Measurements from ENCODE around the gene UBE3B. TPM values are rescaled to one million over a fixed set of nuclear protein-coding genes. Genes with fewer than 3 reads are reported as not detected.

UBE3B gene
- total RNA-seq, 1 experiment from 2014 or later = 38.4 TPM

DNA sequence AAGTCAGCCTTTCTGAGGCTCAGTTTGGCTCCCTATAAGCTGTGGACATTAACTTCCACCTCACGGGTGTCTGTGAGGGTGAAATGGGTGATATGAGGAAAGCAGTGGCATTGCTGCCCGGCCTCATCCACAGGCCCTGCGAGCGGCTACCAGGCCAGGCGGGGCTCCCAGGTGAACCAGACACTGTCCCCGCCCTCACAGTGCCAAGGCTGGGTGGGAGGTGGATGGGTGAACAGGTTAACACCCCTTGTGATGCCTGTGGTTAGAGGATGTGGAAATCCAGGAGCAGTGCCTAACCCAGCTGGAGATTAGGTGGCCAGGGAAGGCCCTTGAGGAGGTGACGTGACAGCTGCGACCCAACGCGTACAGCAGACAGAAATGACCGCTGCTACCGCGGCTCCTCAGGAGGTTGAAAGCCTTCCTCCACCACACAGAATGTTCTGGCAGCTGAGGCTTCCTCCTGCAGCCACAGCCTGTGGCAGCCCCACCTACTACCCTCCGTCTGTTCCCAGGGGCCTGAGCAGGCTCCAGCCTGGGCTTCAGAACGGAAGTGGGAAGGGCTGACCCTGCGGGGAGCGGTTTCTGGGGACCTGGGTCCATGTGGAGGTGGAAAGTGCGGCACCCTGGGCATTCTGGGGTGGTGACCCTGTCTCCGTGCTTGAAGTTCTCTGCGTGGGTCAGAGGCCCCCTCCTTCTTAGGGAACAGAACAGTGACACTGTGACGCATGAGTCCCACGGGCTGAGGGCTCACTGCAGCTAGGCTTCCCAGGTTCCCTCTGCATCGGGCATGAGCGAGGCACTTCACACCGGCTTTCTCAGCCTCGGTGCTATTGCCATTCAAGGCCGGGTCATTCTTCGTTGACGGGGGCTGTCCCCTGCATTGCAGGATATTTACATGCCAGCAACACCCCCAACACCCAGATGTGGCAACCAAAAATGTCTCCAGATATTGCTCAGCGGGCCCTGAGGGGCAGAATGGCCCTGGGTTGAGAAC lies 86.2 kb downstream of the UBE3B start:
- TF ChIP-seq, protein P1, sequence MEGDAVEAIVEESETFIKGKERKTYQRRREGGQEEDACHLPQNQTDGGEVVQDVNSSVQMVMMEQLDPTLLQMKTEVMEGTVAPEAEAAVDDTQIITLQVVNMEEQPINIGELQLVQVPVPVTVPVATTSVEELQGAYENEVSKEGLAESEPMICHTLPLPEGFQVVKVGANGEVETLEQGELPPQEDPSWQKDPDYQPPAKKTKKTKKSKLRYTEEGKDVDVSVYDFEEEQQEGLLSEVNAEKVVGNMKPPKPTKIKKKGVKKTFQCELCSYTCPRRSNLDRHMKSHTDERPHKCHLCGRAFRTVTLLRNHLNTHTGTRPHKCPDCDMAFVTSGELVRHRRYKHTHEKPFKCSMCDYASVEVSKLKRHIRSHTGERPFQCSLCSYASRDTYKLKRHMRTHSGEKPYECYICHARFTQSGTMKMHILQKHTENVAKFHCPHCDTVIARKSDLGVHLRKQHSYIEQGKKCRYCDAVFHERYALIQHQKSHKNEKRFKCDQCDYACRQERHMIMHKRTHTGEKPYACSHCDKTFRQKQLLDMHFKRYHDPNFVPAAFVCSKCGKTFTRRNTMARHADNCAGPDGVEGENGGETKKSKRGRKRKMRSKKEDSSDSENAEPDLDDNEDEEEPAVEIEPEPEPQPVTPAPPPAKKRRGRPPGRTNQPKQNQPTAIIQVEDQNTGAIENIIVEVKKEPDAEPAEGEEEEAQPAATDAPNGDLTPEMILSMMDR (IDR thresholded peaks at IDR 0.05; ENCODE audit: insufficient read depth in 1 of 2, low read depth in 1 of 2, low read length in 1 of 2, severe bottlenecking in 1 of 2, unreplicated experiment in 1 of 2) = no peak
- peaks cover 5% of the 10 kb centered on the region for H3K36me3 ChIP-seq (ENCODE audit: control insufficient read depth, insufficient read depth, low read length)
- ChIA-PET CTCF (no interaction called here), POLR2A (no interaction called here)
- Mint-ChIP-seq H3K4me1 (ENCODE audit: low read depth, unreplicated experiment) (no peaks in the 10 kb centered on the region), H3K27ac (ENCODE audit: unreplicated experiment) (no peak overlapping the region), H3K4me3 (ENCODE audit: unreplicated experiment) (no peak overlapping the region), H3K27me3 (ENCODE audit: insufficient read depth, unreplicated experiment) (no peaks in the 10 kb centered on the region), H3K36me3 (ENCODE audit: insufficient read depth, unreplicated experiment) (peaks cover 51% of the 10 kb centered on the region), H3K9me3 (ENCODE audit: unreplicated experiment) (no peaks in the 10 kb centered on the region)
- intact Hi-C loops (cut with micrococcal nuclease; ENCODE audit: unreplicated experiment) = no loop called here
- no peaks in the 10 kb centered on the region for H3K27me3 ChIP-seq (replicated peaks; ENCODE audit: control insufficient read depth, insufficient read depth, low read length)
- BruUV-seq (replicated peaks) = no TSS peak
- no peak overlapping the region for H3K4me3 ChIP-seq (ENCODE audit: low read depth, low read length)
- no peak for DNase-seq
- peaks cover 6% of the 10 kb centered on the region; the same call in 1 of the 2 replicates for H3K9me3 ChIP-seq
- no peaks in the 10 kb centered on the region for H3K4me1 ChIP-seq

DNA sequence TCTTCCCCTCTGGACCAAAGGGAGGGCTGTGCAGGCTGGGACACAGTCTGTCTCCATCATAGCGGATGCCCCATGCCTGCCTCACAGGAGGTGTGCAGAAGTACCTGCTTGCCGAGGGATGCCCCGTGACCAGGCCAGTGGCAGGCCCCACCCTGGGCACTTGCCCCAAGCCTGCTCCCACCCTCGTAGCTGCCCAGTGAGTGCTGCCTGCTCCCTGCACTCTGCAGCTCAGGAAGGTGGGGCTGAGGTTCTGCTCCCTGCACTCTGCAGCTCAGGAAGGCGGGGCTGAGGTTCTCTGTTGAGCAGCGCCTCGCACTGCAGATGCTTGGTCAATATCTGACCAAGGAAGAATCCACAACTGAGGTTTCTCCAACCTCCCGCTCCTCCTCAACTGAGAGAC lies 89.0 kb downstream of the UBE3B start:
- H3K9me3 Mint-ChIP-seq (ENCODE audit: unreplicated experiment) = no peaks in the 10 kb centered on the region
- ChIA-PET POLR2A (no interaction called here), CTCF (no interaction called here)
- no peaks in the 10 kb centered on the region for H3K4me1 Mint-ChIP-seq (ENCODE audit: low read depth, unreplicated experiment)
- H3K4me3 ChIP-seq (ENCODE audit: low read depth, low read length) = no peak overlapping the region
- peaks cover 6% of the 10 kb centered on the region; the same call in 1 of the 2 replicates for H3K9me3 ChIP-seq
- no peaks in the 10 kb centered on the region for H3K4me1 ChIP-seq
- no TSS peak for BruUV-seq (replicated peaks)
- H3K36me3 ChIP-seq (ENCODE audit: control insufficient read depth, insufficient read depth, low read length) = peaks cover 5% of the 10 kb centered on the region
- TF ChIP-seq, protein P1 (IDR thresholded peaks at IDR 0.05; ENCODE audit: insufficient read depth in 1 of 2, low read depth in 1 of 2, low read length in 1 of 2, severe bottlenecking in 1 of 2, unreplicated experiment in 1 of 2) = no peak
- H3K27ac Mint-ChIP-seq (ENCODE audit: unreplicated experiment) = no peak overlapping the region
- H3K27me3 ChIP-seq (replicated peaks; ENCODE audit: control insufficient read depth, insufficient read depth, low read length) = no peaks in the 10 kb centered on the region
- peaks cover 56% of the 10 kb centered on the region for H3K36me3 Mint-ChIP-seq (ENCODE audit: insufficient read depth, unreplicated experiment)
- no peaks in the 10 kb centered on the region for H3K27me3 Mint-ChIP-seq (ENCODE audit: insufficient read depth, unreplicated experiment)
- no peak for DNase-seq
- H3K4me3 Mint-ChIP-seq (ENCODE audit: unreplicated experiment) = no peak overlapping the region
- intact Hi-C loops (cut with micrococcal nuclease; ENCODE audit: unreplicated experiment) = no loop called here

DNA sequence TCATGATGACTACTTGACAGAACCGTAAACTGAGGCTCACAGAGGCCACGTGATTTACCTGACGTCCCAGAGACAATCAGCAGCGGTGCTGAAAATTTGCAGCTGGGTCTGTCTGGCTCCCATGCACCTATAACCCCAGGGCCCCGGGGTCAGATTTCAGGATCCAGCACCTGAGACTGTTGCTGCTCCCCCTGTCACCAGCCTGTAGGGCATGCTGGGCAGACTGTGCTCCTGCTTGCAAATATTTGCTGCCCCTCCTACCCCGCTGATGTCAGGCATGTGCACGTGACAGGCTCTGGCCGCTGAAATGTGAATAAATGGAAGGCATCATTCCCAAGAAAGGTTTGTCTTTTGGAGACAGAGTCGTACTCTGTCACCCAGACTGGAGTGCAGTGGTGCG lies 89.9 kb downstream of the UBE3B start:
- peaks cover 52% of the 10 kb centered on the region for H3K36me3 Mint-ChIP-seq (ENCODE audit: insufficient read depth, unreplicated experiment)
- Histone ChIP-seq H3K4me3 (ENCODE audit: low read depth, low read length) (no peak overlapping the region), H3K27me3 (replicated peaks; ENCODE audit: control insufficient read depth, insufficient read depth, low read length) (no peaks in the 10 kb centered on the region), H3K9me3 (peaks cover 4% of the 10 kb centered on the region; the same call in 1 of the 2 replicates), H3K36me3 (ENCODE audit: control insufficient read depth, insufficient read depth, low read length) (peaks cover 5% of the 10 kb centered on the region), H3K4me1 (no peaks in the 10 kb centered on the region)
- H3K27me3 Mint-ChIP-seq (ENCODE audit: insufficient read depth, unreplicated experiment) = no peaks in the 10 kb centered on the region
- H3K27ac Mint-ChIP-seq (ENCODE audit: unreplicated experiment) = no peak overlapping the region
- no peak for DNase-seq
- H3K4me1 Mint-ChIP-seq (ENCODE audit: low read depth, unreplicated experiment) = no peaks in the 10 kb centered on the region
- intact Hi-C loops (cut with micrococcal nuclease; ENCODE audit: unreplicated experiment) = no loop called here
- POLR2A ChIA-PET = no interaction called here
- CTCF ChIA-PET = no interaction called here
- H3K9me3 Mint-ChIP-seq (ENCODE audit: unreplicated experiment) = no peaks in the 10 kb centered on the region
- BruUV-seq (replicated peaks) = no TSS peak
- no peak overlapping the region for H3K4me3 Mint-ChIP-seq (ENCODE audit: unreplicated experiment)
- TF ChIP-seq, protein P1 (IDR thresholded peaks at IDR 0.05; ENCODE audit: insufficient read depth in 1 of 2, low read depth in 1 of 2, low read length in 1 of 2, severe bottlenecking in 1 of 2, unreplicated experiment in 1 of 2) = no peak

Measured in Caco-2 (cell line).